HEK293 (cell line): ENCODE results near the gene UBA52.

Source experiments
- CTCF ChIA-PET: fragments of 350-600 bp; formaldehyde crosslinking; extraction: SDS; loops from one replicate; lab custom pipeline; 2021; ENCODE audit warnings: antibody characterized with exemption; lab: Yijun Ruan, JAX
- POLR2A ChIA-PET: fragments of 300-600 bp; formaldehyde crosslinking; extraction: SDS; loops from one replicate; lab custom pipeline; 2020; ENCODE audit warnings: antibody characterized with exemption, inconsistent platforms; lab: Yijun Ruan, JAX
- H3K27ac ChIP-seq: fragments of 200-500 bp; sonication (Bioruptor generic); 2 replicates; pipeline ENCODE4 v1.5.1; 2014; ENCODE audit warnings: low read depth, low read length, control low read depth, inconsistent platforms; ENCODE audit errors: extremely low read depth
- H3K36me3 ChIP-seq, 2 experiments: fragments of 200-500 bp in 1 of 2; sonication (Bioruptor generic) in 1 of 2; 1 replicate in 1 of 2; 2 replicates in 1 of 2; pipeline ENCODE4 v1.5.1; 2014 to 2017; ENCODE audit warnings: inconsistent platforms in 2 of 2, low read length in 2 of 2; ENCODE audit not compliant: control insufficient read depth in 2 of 2, insufficient read depth in 1 of 2
- H3K4me1 ChIP-seq: fragments of 200-500 bp; sonication (Bioruptor generic); 2 replicates; pipeline ENCODE4 v1.5.1; 2014; ENCODE audit warnings: mild to moderate bottlenecking, low read length, inconsistent platforms; ENCODE audit not compliant: control insufficient read depth, insufficient read depth
- H3K4me3 ChIP-seq: 2 replicates; pipeline ENCODE4 v1.5.1; 2011; ENCODE audit warnings: low read depth, mild to moderate bottlenecking, control low read depth, low read length, moderate library complexity
- H3K9me3 ChIP-seq: fragments of 200-500 bp; sonication (Bioruptor generic); 2 replicates; pipeline ENCODE4 v1.5.1; 2014; ENCODE audit warnings: low read depth, low read length, inconsistent platforms; ENCODE audit not compliant: control insufficient read depth, insufficient read depth
- GLIS2 ChIP-seq: fragments of 450-650 bp; formaldehyde crosslinking; IDR thresholded peaks from 2 replicates; pipeline ENCODE4 v1.5.1; 2016; ENCODE audit warnings: missing biosample characterization, missing genetic modification characterization
- KLF1 ChIP-seq: fragments of 450-650 bp; formaldehyde crosslinking; IDR thresholded peaks from 2 replicates; pipeline ENCODE4 v1.5.1; 2016; ENCODE audit warnings: missing biosample characterization, missing genetic modification characterization
- KLF7 ChIP-seq: fragments of 450-650 bp; formaldehyde crosslinking; IDR thresholded peaks from 2 replicates; pipeline ENCODE4 v1.5.1; 2016; ENCODE audit warnings: missing biosample characterization, missing genetic modification characterization, borderline replicate concordance
- KLF9 ChIP-seq: fragments of 450-650 bp; formaldehyde crosslinking; IDR thresholded peaks from 2 replicates; pipeline ENCODE4 v1.5.1; 2016; ENCODE audit warnings: missing biosample characterization, missing genetic modification characterization, low read depth
- SP2 ChIP-seq: fragments of 450-650 bp; formaldehyde crosslinking; IDR thresholded peaks from 2 replicates; pipeline ENCODE4 v1.5.1; 2016; ENCODE audit warnings: missing biosample characterization, missing genetic modification characterization
- ZBTB48 ChIP-seq: fragments of 450-650 bp; formaldehyde crosslinking; IDR thresholded peaks from 2 replicates; pipeline ENCODE4 v1.5.1; 2016; ENCODE audit warnings: missing biosample characterization, missing genetic modification characterization
- ZBTB8A ChIP-seq: fragments of 450-650 bp; formaldehyde crosslinking; IDR thresholded peaks from 2 replicates; pipeline ENCODE4 v1.5.1; 2016; ENCODE audit warnings: missing biosample characterization, missing genetic modification characterization
- ZNF146 ChIP-seq: fragments of 450-650 bp; formaldehyde crosslinking; IDR thresholded peaks from 2 replicates; pipeline ENCODE4 v1.5.1; 2016; ENCODE audit warnings: missing biosample characterization, missing genetic modification characterization
- ZNF184 ChIP-seq: fragments of 450-650 bp; IDR thresholded peaks from 2 replicates; pipeline ENCODE4 v1.5.1; 2018; ENCODE audit warnings: missing biosample characterization, mild to moderate bottlenecking, missing genetic modification characterization
- ZNF571 ChIP-seq: fragments of 450-650 bp; formaldehyde crosslinking; IDR thresholded peaks from 2 replicates; pipeline ENCODE4 v1.5.0; 2017; ENCODE audit warnings: missing biosample characterization, missing genetic modification characterization
- ZNF658 ChIP-seq: fragments of 450-650 bp; formaldehyde crosslinking; IDR thresholded peaks from 2 replicates; pipeline ENCODE4; 2016; ENCODE audit warnings: missing biosample characterization, missing genetic modification characterization
- TF ChIP-seq, protein P1 (sequence below): fragments of 450-650 bp; formaldehyde crosslinking; IDR thresholded peaks from 2 replicates; pipeline ENCODE4 v1.5.1; 2016; ENCODE audit warnings: missing biosample characterization, missing genetic modification characterization
- TF ChIP-seq, protein P2 (sequence below): fragments of 450-650 bp; formaldehyde crosslinking; IDR thresholded peaks from 2 replicates; pipeline ENCODE4 v1.5.1; 2017; ENCODE audit warnings: missing biosample characterization, missing genetic modification characterization
- TF ChIP-seq, protein P3 (sequence below): fragments of 450-650 bp; formaldehyde crosslinking; IDR thresholded peaks from 2 replicates; pipeline ENCODE4 v1.5.1; 2016; ENCODE audit warnings: missing biosample characterization, missing genetic modification characterization
- TF ChIP-seq, protein P4 (sequence below): fragments of 450-650 bp; formaldehyde crosslinking; IDR thresholded peaks from 2 replicates; pipeline ENCODE4 v1.5.1; 2016; ENCODE audit warnings: missing biosample characterization, missing genetic modification characterization
- TF ChIP-seq, protein P5 (sequence below): fragments of 450-650 bp; formaldehyde crosslinking; IDR thresholded peaks from 2 replicates; pipeline ENCODE4 v1.5.1; 2017; ENCODE audit warnings: missing biosample characterization, missing genetic modification characterization
- TF ChIP-seq, protein P6 (sequence below): fragments of 450-650 bp; formaldehyde crosslinking; IDR thresholded peaks from 2 replicates; pipeline ENCODE4 v1.5.1; 2016; ENCODE audit warnings: missing biosample characterization, missing genetic modification characterization
- TF ChIP-seq, protein P7 (sequence below): fragments of 450-650 bp; formaldehyde crosslinking; IDR thresholded peaks from 2 replicates; pipeline ENCODE4 v1.5.1; 2017; ENCODE audit warnings: missing biosample characterization, mild to moderate bottlenecking, missing genetic modification characterization, moderate library complexity
- TF ChIP-seq, protein P8 (sequence below): fragments of 450-650 bp; formaldehyde crosslinking; IDR thresholded peaks from 2 replicates; pipeline ENCODE4 v1.5.1; 2016; ENCODE audit warnings: missing biosample characterization, missing genetic modification characterization

The UBA52 gene

DNA sequence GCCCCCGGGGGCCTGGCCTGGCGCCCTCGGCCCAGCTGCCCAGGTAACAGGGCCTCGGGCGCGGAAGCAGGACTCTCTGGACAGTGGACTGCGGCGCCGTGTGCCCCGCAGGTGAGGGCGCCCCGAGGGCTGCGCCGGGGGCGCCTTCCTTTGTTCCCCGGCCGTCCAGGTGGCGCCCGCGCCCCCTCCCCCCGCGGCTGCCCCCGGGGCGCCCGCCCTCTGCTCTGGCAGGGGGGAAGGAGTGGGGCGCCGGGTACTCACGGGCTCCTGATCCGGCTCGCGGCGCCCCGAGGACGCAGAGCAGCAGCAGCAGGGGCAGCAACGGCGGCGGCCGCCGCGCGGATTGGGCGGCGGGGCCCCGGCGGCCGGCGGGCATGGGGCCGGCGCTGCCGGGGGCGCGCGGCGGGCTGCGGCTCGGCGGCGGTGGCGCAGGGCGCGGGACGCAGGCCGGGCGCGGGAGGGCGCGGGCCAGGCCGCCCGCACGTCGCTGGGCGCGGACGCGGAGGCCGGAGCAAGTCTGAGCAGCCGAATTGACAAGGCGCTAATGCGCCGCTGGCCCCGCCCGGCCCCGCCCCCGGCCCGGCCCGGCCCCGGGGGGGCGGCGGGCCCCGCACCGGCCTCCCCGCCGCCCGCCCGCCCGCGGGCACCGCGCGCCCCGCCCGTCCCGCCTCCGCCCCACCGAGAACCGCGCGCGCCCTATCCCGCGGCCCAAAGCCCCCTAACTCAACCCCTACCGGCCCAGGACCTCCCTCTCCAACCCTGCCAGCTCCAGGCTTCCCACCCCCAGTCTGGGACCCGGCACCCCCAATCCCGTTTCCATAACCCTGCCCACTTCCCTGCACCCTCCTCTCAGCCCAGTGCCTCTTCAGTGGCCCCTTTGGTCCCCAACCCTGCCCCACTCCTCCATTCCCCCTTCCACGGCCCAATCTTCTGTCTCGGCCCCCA, 34.9 kb downstream of the UBA52 start, which contains the start of gene CRLF1:
Gene CRLF1 (minus strand): TSS at position 519 of the 945 bp plus-strand sequence. CDS start 143 bp downstream, at position 376.
- Histone ChIP-seq H3K4me1 (no peaks in the 10 kb centered on the region; the same call in 1 of the 2 replicates), H3K9me3 (no peaks in the 10 kb centered on the region), H3K27ac (no peak within 1 kb of the TSS), H3K36me3 (no peaks in the 10 kb centered on the region), H3K4me3 (peak within 1 kb of the TSS; percentile 41)
- CTCF ChIA-PET = interaction anchor here (0.6 to 2.0 kb wide), 2 partner anchors 46 to 241 kb away, joined by 3 to 4 read pairs; no protein-coding TSS in a partner anchor
- POLR2A ChIA-PET = interaction anchor here (0.6 to 1.8 kb wide), 4 partner anchors 14 to 226 kb away, joined by 3 to 4 read pairs (median 4); no protein-coding TSS in a partner anchor
- TF ChIP-seq KLF9 (tag by site-specific recombination) (0 out of 2 replicates have a peak, but pooled peaks have one; percentile 35), ZBTB8A (tag by site-specific recombination) (peak; percentile 87), ZNF658 (tag by site-specific recombination) (no peak), ZBTB48 (peak; percentile 53; the same call in 1 of the 2 replicates), GLIS2 (tag by site-specific recombination) (peak; percentile 33; the same call in 1 of the 2 replicates), ZNF146 (tag by site-specific recombination) (no peak), SP2 (tag by site-specific recombination) (peak; percentile 61), ZNF571 (tag by site-specific recombination) (no peak), KLF7 (tag by site-specific recombination) (0 out of 2 replicates have a peak, but pooled peaks have one; percentile 32), ZNF184 (tag by site-specific recombination) (no peak), KLF1 (tag by site-specific recombination) (peak; percentile 80)
- TF ChIP-seq, protein P1, sequence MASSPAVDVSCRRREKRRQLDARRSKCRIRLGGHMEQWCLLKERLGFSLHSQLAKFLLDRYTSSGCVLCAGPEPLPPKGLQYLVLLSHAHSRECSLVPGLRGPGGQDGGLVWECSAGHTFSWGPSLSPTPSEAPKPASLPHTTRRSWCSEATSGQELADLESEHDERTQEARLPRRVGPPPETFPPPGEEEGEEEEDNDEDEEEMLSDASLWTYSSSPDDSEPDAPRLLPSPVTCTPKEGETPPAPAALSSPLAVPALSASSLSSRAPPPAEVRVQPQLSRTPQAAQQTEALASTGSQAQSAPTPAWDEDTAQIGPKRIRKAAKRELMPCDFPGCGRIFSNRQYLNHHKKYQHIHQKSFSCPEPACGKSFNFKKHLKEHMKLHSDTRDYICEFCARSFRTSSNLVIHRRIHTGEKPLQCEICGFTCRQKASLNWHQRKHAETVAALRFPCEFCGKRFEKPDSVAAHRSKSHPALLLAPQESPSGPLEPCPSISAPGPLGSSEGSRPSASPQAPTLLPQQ (tag by site-specific recombination) = 0 out of 2 replicates have a peak, but pooled peaks have one; percentile 37
- TF ChIP-seq, protein P2, sequence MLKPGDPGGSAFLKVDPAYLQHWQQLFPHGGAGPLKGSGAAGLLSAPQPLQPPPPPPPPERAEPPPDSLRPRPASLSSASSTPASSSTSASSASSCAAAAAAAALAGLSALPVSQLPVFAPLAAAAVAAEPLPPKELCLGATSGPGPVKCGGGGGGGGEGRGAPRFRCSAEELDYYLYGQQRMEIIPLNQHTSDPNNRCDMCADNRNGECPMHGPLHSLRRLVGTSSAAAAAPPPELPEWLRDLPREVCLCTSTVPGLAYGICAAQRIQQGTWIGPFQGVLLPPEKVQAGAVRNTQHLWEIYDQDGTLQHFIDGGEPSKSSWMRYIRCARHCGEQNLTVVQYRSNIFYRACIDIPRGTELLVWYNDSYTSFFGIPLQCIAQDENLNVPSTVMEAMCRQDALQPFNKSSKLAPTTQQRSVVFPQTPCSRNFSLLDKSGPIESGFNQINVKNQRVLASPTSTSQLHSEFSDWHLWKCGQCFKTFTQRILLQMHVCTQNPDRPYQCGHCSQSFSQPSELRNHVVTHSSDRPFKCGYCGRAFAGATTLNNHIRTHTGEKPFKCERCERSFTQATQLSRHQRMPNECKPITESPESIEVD (tag by site-specific recombination) = no peak
- TF ChIP-seq, protein P3, sequence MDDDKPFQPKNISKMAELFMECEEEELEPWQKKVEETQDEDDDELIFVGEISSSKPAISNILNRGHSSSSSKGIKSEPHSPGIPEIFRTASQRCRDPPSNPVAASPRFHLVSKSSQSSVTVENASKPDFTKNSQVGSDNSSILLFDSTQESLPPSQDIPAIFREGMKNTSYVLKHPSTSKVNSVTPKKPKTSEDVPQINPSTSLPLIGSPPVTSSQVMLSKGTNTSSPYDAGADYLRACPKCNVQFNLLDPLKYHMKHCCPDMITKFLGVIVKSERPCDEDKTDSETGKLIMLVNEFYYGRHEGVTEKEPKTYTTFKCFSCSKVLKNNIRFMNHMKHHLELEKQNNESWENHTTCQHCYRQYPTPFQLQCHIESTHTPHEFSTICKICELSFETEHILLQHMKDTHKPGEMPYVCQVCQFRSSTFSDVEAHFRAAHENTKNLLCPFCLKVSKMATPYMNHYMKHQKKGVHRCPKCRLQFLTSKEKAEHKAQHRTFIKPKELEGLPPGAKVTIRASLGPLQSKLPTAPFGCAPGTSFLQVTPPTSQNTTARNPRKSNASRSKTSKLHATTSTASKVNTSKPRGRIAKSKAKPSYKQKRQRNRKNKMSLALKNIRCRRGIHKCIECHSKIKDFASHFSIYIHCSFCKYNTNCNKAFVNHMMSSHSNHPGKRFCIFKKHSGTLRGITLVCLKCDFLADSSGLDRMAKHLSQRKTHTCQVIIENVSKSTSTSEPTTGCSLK (tag by site-specific recombination) = no peak
- TF ChIP-seq, protein P4, sequence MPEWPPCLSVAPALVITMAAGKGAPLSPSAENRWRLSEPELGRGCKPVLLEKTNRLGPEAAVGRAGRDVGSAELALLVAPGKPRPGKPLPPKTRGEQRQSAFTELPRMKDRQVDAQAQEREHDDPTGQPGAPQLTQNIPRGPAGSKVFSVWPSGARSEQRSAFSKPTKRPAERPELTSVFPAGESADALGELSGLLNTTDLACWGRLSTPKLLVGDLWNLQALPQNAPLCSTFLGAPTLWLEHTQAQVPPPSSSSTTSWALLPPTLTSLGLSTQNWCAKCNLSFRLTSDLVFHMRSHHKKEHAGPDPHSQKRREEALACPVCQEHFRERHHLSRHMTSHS = no peak
- TF ChIP-seq, protein P5, sequence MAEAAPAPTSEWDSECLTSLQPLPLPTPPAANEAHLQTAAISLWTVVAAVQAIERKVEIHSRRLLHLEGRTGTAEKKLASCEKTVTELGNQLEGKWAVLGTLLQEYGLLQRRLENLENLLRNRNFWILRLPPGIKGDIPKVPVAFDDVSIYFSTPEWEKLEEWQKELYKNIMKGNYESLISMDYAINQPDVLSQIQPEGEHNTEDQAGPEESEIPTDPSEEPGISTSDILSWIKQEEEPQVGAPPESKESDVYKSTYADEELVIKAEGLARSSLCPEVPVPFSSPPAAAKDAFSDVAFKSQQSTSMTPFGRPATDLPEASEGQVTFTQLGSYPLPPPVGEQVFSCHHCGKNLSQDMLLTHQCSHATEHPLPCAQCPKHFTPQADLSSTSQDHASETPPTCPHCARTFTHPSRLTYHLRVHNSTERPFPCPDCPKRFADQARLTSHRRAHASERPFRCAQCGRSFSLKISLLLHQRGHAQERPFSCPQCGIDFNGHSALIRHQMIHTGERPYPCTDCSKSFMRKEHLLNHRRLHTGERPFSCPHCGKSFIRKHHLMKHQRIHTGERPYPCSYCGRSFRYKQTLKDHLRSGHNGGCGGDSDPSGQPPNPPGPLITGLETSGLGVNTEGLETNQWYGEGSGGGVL (tag by site-specific recombination) = peak; percentile 82
- TF ChIP-seq, protein P6, sequence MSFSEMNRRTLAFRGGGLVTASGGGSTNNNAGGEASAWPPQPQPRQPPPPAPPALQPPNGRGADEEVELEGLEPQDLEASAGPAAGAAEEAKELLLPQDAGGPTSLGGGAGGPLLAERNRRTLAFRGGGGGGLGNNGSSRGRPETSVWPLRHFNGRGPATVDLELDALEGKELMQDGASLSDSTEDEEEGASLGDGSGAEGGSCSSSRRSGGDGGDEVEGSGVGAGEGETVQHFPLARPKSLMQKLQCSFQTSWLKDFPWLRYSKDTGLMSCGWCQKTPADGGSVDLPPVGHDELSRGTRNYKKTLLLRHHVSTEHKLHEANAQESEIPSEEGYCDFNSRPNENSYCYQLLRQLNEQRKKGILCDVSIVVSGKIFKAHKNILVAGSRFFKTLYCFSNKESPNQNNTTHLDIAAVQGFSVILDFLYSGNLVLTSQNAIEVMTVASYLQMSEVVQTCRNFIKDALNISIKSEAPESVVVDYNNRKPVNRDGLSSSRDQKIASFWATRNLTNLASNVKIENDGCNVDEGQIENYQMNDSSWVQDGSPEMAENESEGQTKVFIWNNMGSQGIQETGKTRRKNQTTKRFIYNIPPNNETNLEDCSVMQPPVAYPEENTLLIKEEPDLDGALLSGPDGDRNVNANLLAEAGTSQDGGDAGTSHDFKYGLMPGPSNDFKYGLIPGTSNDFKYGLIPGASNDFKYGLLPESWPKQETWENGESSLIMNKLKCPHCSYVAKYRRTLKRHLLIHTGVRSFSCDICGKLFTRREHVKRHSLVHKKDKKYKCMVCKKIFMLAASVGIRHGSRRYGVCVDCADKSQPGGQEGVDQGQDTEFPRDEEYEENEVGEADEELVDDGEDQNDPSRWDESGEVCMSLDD (tag by site-specific recombination) = peak; percentile 56; the same call in 1 of the 2 replicates
- TF ChIP-seq, protein P7, sequence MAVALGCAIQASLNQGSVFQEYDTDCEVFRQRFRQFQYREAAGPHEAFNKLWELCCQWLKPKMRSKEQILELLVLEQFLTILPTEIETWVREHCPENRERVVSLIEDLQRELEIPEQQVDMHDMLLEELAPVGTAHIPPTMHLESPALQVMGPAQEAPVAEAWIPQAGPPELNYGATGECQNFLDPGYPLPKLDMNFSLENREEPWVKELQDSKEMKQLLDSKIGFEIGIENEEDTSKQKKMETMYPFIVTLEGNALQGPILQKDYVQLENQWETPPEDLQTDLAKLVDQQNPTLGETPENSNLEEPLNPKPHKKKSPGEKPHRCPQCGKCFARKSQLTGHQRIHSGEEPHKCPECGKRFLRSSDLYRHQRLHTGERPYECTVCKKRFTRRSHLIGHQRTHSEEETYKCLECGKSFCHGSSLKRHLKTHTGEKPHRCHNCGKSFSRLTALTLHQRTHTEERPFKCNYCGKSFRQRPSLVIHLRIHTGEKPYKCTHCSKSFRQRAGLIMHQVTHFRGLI (tag by site-specific recombination) = no peak
- TF ChIP-seq, protein P8, sequence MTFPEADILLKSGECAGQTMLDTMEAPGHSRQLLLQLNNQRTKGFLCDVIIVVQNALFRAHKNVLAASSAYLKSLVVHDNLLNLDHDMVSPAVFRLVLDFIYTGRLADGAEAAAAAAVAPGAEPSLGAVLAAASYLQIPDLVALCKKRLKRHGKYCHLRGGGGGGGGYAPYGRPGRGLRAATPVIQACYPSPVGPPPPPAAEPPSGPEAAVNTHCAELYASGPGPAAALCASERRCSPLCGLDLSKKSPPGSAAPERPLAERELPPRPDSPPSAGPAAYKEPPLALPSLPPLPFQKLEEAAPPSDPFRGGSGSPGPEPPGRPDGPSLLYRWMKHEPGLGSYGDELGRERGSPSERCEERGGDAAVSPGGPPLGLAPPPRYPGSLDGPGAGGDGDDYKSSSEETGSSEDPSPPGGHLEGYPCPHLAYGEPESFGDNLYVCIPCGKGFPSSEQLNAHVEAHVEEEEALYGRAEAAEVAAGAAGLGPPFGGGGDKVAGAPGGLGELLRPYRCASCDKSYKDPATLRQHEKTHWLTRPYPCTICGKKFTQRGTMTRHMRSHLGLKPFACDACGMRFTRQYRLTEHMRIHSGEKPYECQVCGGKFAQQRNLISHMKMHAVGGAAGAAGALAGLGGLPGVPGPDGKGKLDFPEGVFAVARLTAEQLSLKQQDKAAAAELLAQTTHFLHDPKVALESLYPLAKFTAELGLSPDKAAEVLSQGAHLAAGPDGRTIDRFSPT (tag by site-specific recombination) = peak; percentile 44; the same call in 1 of the 2 replicates
